Hepatocyte (in vitro differentiated cells): Measurements from ENCODE around the gene APOBEC3C. TPM values are rescaled to one million over a fixed set of nuclear protein-coding genes. Genes with fewer than 3 reads are reported as not detected.
"Not testable (repeated sequence)": the region's sequence is repeated elsewhere in the genome, so short reads cannot be mapped to it uniquely, and the experiment has no call there.

Experiments
- DNase-seq: peaks from one replicate; pipeline ENCODE4 v3.0.0-alpha.2; 2016; ENCODE audit warnings: low spot score
- H2AFZ ChIP-seq: fragments of 200-600 bp; sonication (generic); 2 replicates; pipeline ENCODE4 v1.6.0; 2016; ENCODE audit warnings: antibody characterized with exemption, mild to moderate bottlenecking
- H3K27ac ChIP-seq: fragments of 200-600 bp; sonication (generic); 2 replicates; pipeline ENCODE4 v1.5.1; 2016; ENCODE audit warnings: mild to moderate bottlenecking
- H3K27me3 ChIP-seq: fragments of 200-600 bp; sonication (generic); 2 replicates; pipeline ENCODE4 v1.6.1; 2016
- H3K36me3 ChIP-seq: fragments of 200-600 bp; sonication (generic); replicated peaks from 2 replicates; pipeline ENCODE4 v1.5.1; 2016; ENCODE audit warnings: low read depth; ENCODE audit not compliant: insufficient read depth
- H3K4me1 ChIP-seq: fragments of 200-600 bp; sonication (generic); 2 replicates; pipeline ENCODE4 v1.5.1; 2016; ENCODE audit warnings: mild to moderate bottlenecking, moderate library complexity; ENCODE audit not compliant: insufficient read depth
- H3K4me2 ChIP-seq: fragments of 200-600 bp; sonication (generic); 2 replicates; pipeline ENCODE4 v1.6.0; 2016
- H3K4me3 ChIP-seq: fragments of 200-600 bp; sonication (generic); 2 replicates; pipeline ENCODE4 v1.5.1; 2016; ENCODE audit warnings: mild to moderate bottlenecking
- H3K79me2 ChIP-seq: fragments of 200-600 bp; sonication (generic); 2 replicates; pipeline ENCODE4 v1.6.0; 2017; ENCODE audit warnings: mild to moderate bottlenecking
- H3K9me2 ChIP-seq: fragments of 200-600 bp; sonication (generic); replicated peaks from 2 replicates; pipeline ENCODE4 v1.6.0; 2017; ENCODE audit warnings: mild to moderate bottlenecking; ENCODE audit not compliant: insufficient read depth
- H3K9me3 ChIP-seq: fragments of 200-600 bp; sonication (generic); 2 replicates; pipeline ENCODE4 v1.5.1; 2016; ENCODE audit warnings: low read depth, mild to moderate bottlenecking
- H4K20me1 ChIP-seq: fragments of 200-600 bp; sonication (generic); 2 replicates; pipeline ENCODE4 v1.6.0; 2016; ENCODE audit warnings: mild to moderate bottlenecking; ENCODE audit not compliant: insufficient read depth, poor library complexity, severe bottlenecking
- EZH2 ChIP-seq: fragments of 200-600 bp; sonication (generic); IDR thresholded peaks from 2 replicates; pipeline ENCODE4 v1.6.1; 2016; ENCODE audit warnings: antibody characterized with exemption, mild to moderate bottlenecking, borderline replicate concordance
- EZH2phosphoT487 ChIP-seq: fragments of 200-600 bp; sonication (generic); IDR thresholded peaks from one replicate; pipeline ENCODE4 v1.6.1; 2018; ENCODE audit warnings: antibody characterized with exemption, mild to moderate bottlenecking, low read depth, moderate library complexity; ENCODE audit not compliant: unreplicated experiment, severe bottlenecking
- WGBS: methylation state at CpG from one replicate; pipeline ENCODE4 v1.1.6; 2016; ENCODE audit warnings: low lambda C conversion rate; ENCODE audit errors: missing lambda C conversion rate; 5-methylcytosine and 5-hydroxymethylcytosine counted together
- polyA plus RNA-seq: library from polyadenylated mRNA; unstranded; fragments of >200 nt; fragmentation: Nextera tagmentation; extraction: Ambion mirVana; gene quantifications from 2 replicates; pipeline ENCODE4 v1.2.1, GENCODE V29; 2016
- total RNA-seq: library from RNA; depleted of rRNA; stranded (reverse); fragments of >200 nt; gene quantifications from 2 replicates; pipeline ENCODE4 v1.2.3, GENCODE V29; 2014
- TF ChIP-seq, protein P1 (sequence below): fragments of 200-600 bp; sonication (generic); IDR thresholded peaks from 2 replicates; pipeline ENCODE4 v1.5.1; 2016; ENCODE audit warnings: antibody characterized with exemption, mild to moderate bottlenecking; ENCODE audit not compliant: poor library complexity

APOBEC3C gene
- total and polyA plus RNA-seq, 2 experiments from 2014 or later: 8.0 to 36.8 TPM

DNA sequence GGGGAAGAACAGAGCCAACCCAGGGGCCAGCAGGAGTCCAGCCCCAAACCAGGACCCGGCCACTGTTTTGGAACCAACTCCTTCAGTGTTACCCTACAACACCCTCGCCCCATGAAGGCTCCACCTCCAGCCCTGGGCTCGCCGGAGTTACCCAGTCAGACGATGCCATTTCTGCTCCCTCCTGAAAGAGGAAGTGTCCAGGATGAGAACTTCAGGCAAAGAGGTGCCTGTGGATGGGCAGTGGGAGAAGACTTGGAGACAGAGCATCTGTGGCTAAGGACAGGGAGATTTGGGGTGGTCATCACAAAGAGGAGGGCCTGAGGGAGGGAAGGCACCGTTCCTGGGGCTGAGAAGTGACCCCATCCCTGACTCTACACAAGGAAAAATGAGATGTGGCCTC, 18.0 kb upstream of the APOBEC3C start:
- H2AFZ ChIP-seq: no peak overlapping the region
- no peaks in the 10 kb centered on the region for H3K79me2 ChIP-seq
- no peaks in the 10 kb centered on the region for H3K4me1 ChIP-seq
- DNase-seq: no peak
- H3K4me2 ChIP-seq: no peak overlapping the region
- H3K27ac ChIP-seq: no peak overlapping the region
- no peak overlapping the region for H3K4me3 ChIP-seq
- no peaks in the 10 kb centered on the region for H3K36me3 ChIP-seq
- H3K9me3 ChIP-seq: no peaks in the 10 kb centered on the region
- 80% methylated on average over 6 of the region's 6 CpGs for WGBS
- H4K20me1 ChIP-seq: no peaks in the 10 kb centered on the region
- H3K9me2 ChIP-seq: no peaks in the 10 kb centered on the region
- TF ChIP-seq, protein P1, sequence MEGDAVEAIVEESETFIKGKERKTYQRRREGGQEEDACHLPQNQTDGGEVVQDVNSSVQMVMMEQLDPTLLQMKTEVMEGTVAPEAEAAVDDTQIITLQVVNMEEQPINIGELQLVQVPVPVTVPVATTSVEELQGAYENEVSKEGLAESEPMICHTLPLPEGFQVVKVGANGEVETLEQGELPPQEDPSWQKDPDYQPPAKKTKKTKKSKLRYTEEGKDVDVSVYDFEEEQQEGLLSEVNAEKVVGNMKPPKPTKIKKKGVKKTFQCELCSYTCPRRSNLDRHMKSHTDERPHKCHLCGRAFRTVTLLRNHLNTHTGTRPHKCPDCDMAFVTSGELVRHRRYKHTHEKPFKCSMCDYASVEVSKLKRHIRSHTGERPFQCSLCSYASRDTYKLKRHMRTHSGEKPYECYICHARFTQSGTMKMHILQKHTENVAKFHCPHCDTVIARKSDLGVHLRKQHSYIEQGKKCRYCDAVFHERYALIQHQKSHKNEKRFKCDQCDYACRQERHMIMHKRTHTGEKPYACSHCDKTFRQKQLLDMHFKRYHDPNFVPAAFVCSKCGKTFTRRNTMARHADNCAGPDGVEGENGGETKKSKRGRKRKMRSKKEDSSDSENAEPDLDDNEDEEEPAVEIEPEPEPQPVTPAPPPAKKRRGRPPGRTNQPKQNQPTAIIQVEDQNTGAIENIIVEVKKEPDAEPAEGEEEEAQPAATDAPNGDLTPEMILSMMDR: no peak
- TF ChIP-seq EZH2 (no peak), EZH2phosphoT487 (no peak)
- no peaks in the 10 kb centered on the region for H3K27me3 ChIP-seq

DNA sequence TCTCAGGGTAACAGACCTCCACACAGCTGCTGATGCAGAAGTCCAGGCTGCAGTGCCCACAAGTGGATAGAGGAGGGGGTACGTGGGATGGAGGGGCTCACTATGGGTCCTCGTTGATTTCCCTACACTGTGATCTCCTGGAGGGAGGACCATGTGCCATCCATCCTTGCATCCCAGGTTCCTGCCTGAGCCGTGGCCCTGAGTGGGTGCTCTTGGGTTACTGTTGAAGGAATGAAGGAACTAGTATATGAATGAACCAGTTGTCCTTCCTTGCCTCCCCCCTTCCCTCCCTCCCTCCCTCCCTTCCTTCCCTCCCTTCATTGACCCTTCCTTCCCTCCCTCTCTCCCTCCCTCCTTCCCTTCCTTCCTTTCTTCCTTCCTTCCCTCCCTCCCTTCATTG, 16.5 kb upstream of the APOBEC3C start:
- H4K20me1 ChIP-seq: no peaks in the 10 kb centered on the region
- DNase-seq: no peak
- no peaks in the 10 kb centered on the region for H3K9me3 ChIP-seq
- H2AFZ ChIP-seq: no peak overlapping the region
- no peaks in the 10 kb centered on the region for H3K4me1 ChIP-seq
- no peak overlapping the region for H3K4me3 ChIP-seq
- no peak overlapping the region for H3K27ac ChIP-seq
- H3K36me3 ChIP-seq: no peaks in the 10 kb centered on the region
- H3K27me3 ChIP-seq: no peaks in the 10 kb centered on the region
- TF ChIP-seq EZH2: no peak
- no peaks in the 10 kb centered on the region for H3K9me2 ChIP-seq
- no peak overlapping the region for H3K4me2 ChIP-seq
- no peaks in the 10 kb centered on the region for H3K79me2 ChIP-seq
- WGBS: 79% methylated on average over 3 of the region's 3 CpGs

DNA sequence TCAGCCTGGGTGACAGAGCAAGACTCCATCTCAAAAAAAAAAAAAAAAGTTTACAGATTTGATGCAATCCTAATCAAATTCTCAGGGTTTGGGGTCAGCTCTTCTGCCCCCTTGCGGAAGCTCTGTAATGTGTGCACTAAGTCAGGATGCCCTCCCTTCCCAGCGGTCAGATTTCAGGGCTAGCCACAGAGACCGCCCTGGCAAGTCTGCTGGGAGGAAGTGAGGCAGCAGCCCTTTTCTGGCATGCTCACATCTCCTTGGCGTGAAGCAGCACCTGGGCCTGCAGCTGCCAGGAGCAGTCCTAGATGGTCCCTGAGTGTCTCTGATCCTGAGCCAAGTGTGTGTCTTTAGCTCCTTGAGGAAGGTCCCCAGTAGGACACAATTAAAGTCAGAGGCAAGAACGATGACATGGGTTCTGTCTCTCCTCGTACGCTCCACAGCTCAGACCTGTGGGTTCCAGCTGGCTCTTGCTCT, 10.9 kb upstream of the APOBEC3C start:
- Histone ChIP-seq H3K9me3 (no peaks in the 10 kb centered on the region), H3K4me1 (no peaks in the 10 kb centered on the region), H3K4me2 (no peak overlapping the region), H3K79me2 (no peaks in the 10 kb centered on the region), H3K4me3 (no peak overlapping the region), H2AFZ (no peak overlapping the region), H3K36me3 (no peaks in the 10 kb centered on the region), H3K9me2 (no peaks in the 10 kb centered on the region), H4K20me1 (no peaks in the 10 kb centered on the region), H3K27me3 (no peaks in the 10 kb centered on the region), H3K27ac (no peak overlapping the region)
- no peak for TF ChIP-seq EZH2phosphoT487
- TF ChIP-seq, protein P1: peak; percentile 74
- WGBS: 36% methylated on average over 7 of the region's 7 CpGs
- peak; percentile 83 for DNase-seq

DNA sequence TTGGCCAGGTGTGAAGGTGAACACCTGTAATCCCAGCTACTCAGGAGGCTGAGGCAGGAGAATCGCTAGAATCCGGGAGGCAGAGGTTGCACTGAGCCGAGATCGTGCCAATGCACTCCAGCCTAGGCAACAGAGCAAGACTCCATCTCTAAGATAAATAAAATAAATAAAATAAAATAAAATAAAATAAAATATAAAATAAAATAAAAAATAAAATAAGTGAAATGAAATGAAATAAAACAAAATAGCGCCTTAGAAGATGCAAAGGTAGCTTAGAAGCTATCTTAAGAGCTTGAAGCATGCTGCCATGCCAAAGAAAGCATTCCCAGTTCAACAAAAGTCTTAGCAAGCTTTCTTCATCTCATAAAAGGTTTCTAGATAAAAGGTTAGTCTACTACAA, 6.9 kb upstream of the APOBEC3C start:
- Histone ChIP-seq H3K79me2 (no peaks in the 10 kb centered on the region), H2AFZ (no peak overlapping the region), H3K27me3 (no peaks in the 10 kb centered on the region), H3K4me3 (no peak overlapping the region), H4K20me1 (no peaks in the 10 kb centered on the region), H3K9me2 (no peaks in the 10 kb centered on the region), H3K9me3 (no peaks in the 10 kb centered on the region), H3K27ac (no peak overlapping the region), H3K36me3 (no peaks in the 10 kb centered on the region), H3K4me1 (no peaks in the 10 kb centered on the region), H3K4me2 (no peak overlapping the region)
- no peak for DNase-seq
- WGBS: 95% methylated on average over 5 of the region's 5 CpGs
- TF ChIP-seq EZH2 (no peak), EZH2phosphoT487 (no peak)
- TF ChIP-seq, protein P1: no peak

DNA sequence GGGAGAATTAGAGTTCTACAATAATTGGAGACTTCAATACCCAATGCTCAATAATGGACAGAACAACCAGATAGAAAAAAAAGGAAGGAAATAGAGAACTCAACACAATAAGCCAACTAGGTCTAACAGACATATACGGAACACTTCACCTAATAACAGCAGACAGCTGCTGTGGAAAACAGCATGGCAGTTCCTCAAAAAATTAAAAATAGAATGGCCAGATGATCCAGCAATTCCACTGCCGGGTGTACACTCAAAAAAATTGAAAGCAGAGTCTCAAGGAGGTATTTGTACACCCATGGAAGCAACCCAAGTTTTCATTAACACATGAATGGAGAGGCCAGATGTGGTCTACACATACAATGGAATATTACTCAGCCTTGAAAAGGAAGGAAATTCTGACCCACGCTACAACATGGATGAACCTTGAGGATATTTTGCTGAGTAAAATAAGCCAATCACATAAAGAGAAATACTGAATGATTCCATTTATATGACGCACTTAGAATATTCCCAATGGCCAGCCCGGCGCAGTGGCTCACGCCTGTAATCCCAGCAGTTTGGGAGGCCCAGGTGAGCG, 5.7 kb upstream of the APOBEC3C start:
- not testable (repeated sequence) for H2AFZ ChIP-seq, H3K4me3 ChIP-seq, H3K27ac ChIP-seq, H4K20me1 ChIP-seq, H3K79me2 ChIP-seq, DNase-seq, H3K27me3 ChIP-seq, H3K9me2 ChIP-seq, H3K9me3 ChIP-seq, H3K36me3 ChIP-seq, H3K4me2 ChIP-seq, H3K4me1 ChIP-seq
- WGBS: 96% methylated on average over 8 of the region's 8 CpGs
